ENCODE data around the gene TRIM14. TPM values are rescaled to one million over a fixed set of nuclear protein-coding genes. Genes with fewer than 3 reads are reported as not detected.

Gene TRIM14
- total and polyA plus RNA-seq, 2 of the 4 experiments (the other 2 are of a cell fraction) = 3.0 to 8.5 TPM

DNA sequence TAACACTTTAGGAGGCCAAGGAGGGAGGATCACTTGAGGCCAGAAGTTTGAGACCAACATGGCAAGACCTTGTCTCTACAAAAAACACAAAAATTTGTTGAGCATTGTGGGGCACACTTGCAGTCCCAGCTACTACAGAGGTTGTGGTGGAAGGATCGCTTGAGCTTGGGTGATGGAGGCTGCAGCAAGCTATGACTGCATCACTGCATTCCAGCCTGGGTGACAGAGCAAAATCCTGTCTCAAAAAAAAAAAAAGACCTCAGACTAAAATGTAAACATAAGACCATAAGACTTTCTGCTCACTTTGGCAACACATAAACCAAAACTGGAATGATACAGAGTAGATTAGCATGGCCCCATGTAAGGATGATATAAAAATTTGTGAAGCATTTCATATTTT, 87.1 kb downstream of the TRIM14 start:
- dilution Hi-C loops (cut with HindIII; ENCODE audit: low sequenced_read_pairs, unreplicated experiment) (no loop called here), in situ Hi-C loops (cut with MboI; ENCODE audit: low sequenced_read_pairs) (no loop called here)
- POLR2A ChIA-PET (ENCODE audit: unreplicated experiment) = interaction anchor here (0.6 to 0.8 kb wide), 2 partner anchors 24 to 1158 kb away, joined by 4 to 5 read pairs; partner anchors contain the start of gene NANS

More for the DNA sequence above, 87.1 kb downstream of the TRIM14 start:
- no peaks in the 10 kb centered on the region for H4K20me1 ChIP-seq (ENCODE audit: insufficient read depth, low read length)
- peak overlapping the region; percentile 99 for H4K91ac ChIP-seq (ENCODE audit: insufficient read depth, low read depth, low read length)
- CTCF ChIA-PET = interaction anchor here (0.6 to 0.7 kb wide), 2 partner anchors 12 to 123 kb away, joined by 3 read pairs; no protein-coding TSS in a partner anchor
- peak overlapping the region; percentile 98 for H2BK20ac ChIP-seq (ENCODE audit: low read depth, low read length)
- peak; percentile 64 for ATAC-seq (ENCODE audit: low read depth)
- TF ChIP-seq NFE2L2 (IDR thresholded peaks at IDR 0.05; ENCODE audit: low read depth, low read length) = peak; percentile 89
- no peak for TF ChIP-seq SMC3 (IDR thresholded peaks at IDR 0.05; ENCODE audit: low read depth, low read length)
- TF ChIP-seq FOS (IDR thresholded peaks at IDR 0.05; ENCODE audit: low read depth, low read length) = peak; percentile 36; the same call in 1 of the 2 replicates
- TF ChIP-seq CEBPB (IDR thresholded peaks at IDR 0.05; ENCODE audit: low read depth, low read length) = peak; percentile 29; the same call in 1 of the 2 replicates
- TF ChIP-seq MAFK (IDR thresholded peaks at IDR 0.05; ENCODE audit: low read depth, low read length) = 0 out of 2 replicates have a peak, but pooled peaks have one; percentile 13
- 0 out of 2 replicates have a peak, but pooled peaks have one; percentile 10 for TF ChIP-seq RAD21 (IDR thresholded peaks at IDR 0.05; ENCODE audit: low read length)
- no peak for TF ChIP-seq BHLHE40 (IDR thresholded peaks at IDR 0.05; ENCODE audit: low read depth, low read length)
- TF ChIP-seq MAZ (IDR thresholded peaks at IDR 0.05; ENCODE audit: borderline replicate concordance, low read depth, low read length) = no peak
- TF ChIP-seq, protein P1, sequence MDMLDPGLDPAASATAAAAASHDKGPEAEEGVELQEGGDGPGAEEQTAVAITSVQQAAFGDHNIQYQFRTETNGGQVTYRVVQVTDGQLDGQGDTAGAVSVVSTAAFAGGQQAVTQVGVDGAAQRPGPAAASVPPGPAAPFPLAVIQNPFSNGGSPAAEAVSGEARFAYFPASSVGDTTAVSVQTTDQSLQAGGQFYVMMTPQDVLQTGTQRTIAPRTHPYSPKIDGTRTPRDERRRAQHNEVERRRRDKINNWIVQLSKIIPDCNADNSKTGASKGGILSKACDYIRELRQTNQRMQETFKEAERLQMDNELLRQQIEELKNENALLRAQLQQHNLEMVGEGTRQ (IDR thresholded peaks at IDR 0.05; ENCODE audit: low read depth, low read length) = no peak
- no peak for TF ChIP-seq RCOR1 (IDR thresholded peaks at IDR 0.05; ENCODE audit: insufficient replicate concordance, low read length)
- WGBS, 2 experiments (ENCODE audit: extremely low coverage in 2 of 2, insufficient read length in 1 of 2) = no CpG with 5 or more reads among the region's 1 CpG
- peaks cover 0 to 21% of the 10 kb centered on the region in 2 experiments; a peak in 2 of 4 replicates for H3K79me1 ChIP-seq (ENCODE audit: low read depth in 1 of 2, low read length in 2 of 2)
- H3K4me3 ChIP-seq (ENCODE audit: insufficient read depth, low read depth, low read length) = no peak overlapping the region
- H3K9me3 ChIP-seq (ENCODE audit: control insufficient read depth, insufficient read depth, low read length) = no peaks in the 10 kb centered on the region
- H3K27ac ChIP-seq (ENCODE audit: insufficient read depth, low read length) = peak overlapping the region; percentile 40
- peak overlapping the region; percentile 99 for H3K14ac ChIP-seq (replicated peaks; ENCODE audit: low read depth, low read length)
- peak overlapping the region; percentile 93 for H2BK5ac ChIP-seq (ENCODE audit: low read depth, low read length, poor library complexity, severe bottlenecking)
- peak overlapping the region; percentile 78 to 97 for H4K8ac ChIP-seq (ENCODE audit: low read depth in 2 of 2, low read length in 2 of 2)
- H3K4me1 ChIP-seq (ENCODE audit: control insufficient read depth, insufficient read depth, low read length) = peaks cover 9% of the 10 kb centered on the region
- no peak overlapping the region for H3K9ac ChIP-seq (ENCODE audit: low read depth, low read length)
- intact Hi-C loops (cut with micrococcal nuclease) = no loop called here
- 0 out of 2 replicates have a peak overlapping the region, but pooled peaks have one; percentile 42 for H3K4me2 ChIP-seq (ENCODE audit: low read depth, low read length)
- peak overlapping the region; percentile 87 for H2AK5ac ChIP-seq (ENCODE audit: low read depth, low read length)
- peak overlapping the region; percentile 89 for H3K23ac ChIP-seq (ENCODE audit: low read depth, low read length)
- H2BK120ac ChIP-seq (ENCODE audit: low read depth, low read length) = peak overlapping the region; percentile 98
- peak overlapping the region; percentile 69 for H2AFZ ChIP-seq (replicated peaks; ENCODE audit: low read length, poor library complexity)
- H2AK9ac ChIP-seq (replicated peaks; ENCODE audit: low read depth, low read length, poor library complexity) = peak overlapping the region; percentile 35
- peak overlapping the region; percentile 76 for H4K5ac ChIP-seq (ENCODE audit: low read depth, low read length)
- peaks cover 25% of the 10 kb centered on the region for H3K9me1 ChIP-seq (ENCODE audit: insufficient read depth, low read length)
- H3K4ac ChIP-seq (ENCODE audit: low read depth, low read length) = peak overlapping the region; percentile 99
- peak; percentile 90 for DNase-seq
- H3K36me3 ChIP-seq (ENCODE audit: control insufficient read depth, insufficient read depth, low read length) = no peaks in the 10 kb centered on the region
- BruUV-seq (replicated peaks) = no TSS peak
- H2BK15ac ChIP-seq (ENCODE audit: low read depth, low read length) = peak overlapping the region; percentile 99
- no peaks in the 10 kb centered on the region for H3K27me3 ChIP-seq (ENCODE audit: control insufficient read depth, insufficient read depth, low read length)
- peak overlapping the region; percentile 87; the same call in 1 of the 2 replicates for H3K18ac ChIP-seq (ENCODE audit: low read depth, low read length)
- peak overlapping the region; percentile 61; the same call in 1 of the 2 replicates for H3K56ac ChIP-seq (ENCODE audit: extremely low read depth, insufficient read depth, low read length)

Measured in IMR-90 (cell line).